Measurements from ENCODE around the gene ZNF425.

The ZNF425 gene

GRCh38 chr7:149074116-149074885 lies 51.8 kb downstream of the ZNF425 start:
- H4K20me1 ChIP-seq (ENCODE audit: insufficient read depth, low read length), result no peaks in the 10 kb centered on the region
- no peaks in the 10 kb centered on the region for H3K27me3 ChIP-seq (ENCODE audit: insufficient read depth, low read length)
- TF ChIP-seq CTCF (IDR thresholded peaks at IDR 0.05; ENCODE audit: low read length) (no peak), EZH2 (IDR thresholded peaks at IDR 0.05; ENCODE audit: borderline replicate concordance, low read length) (no peak)
- H3K4me1 ChIP-seq (ENCODE audit: insufficient read depth, low read length, severe bottlenecking), result no peaks in the 10 kb centered on the region
- peaks cover 53% of the 10 kb centered on the region for H3K36me3 ChIP-seq (ENCODE audit: insufficient read depth, low read length)
- H3K4me3 ChIP-seq (ENCODE audit: low read depth, low read length, poor library complexity, severe bottlenecking), result no peak overlapping the region
- no peaks in the 10 kb centered on the region for H3K9me2 ChIP-seq (ENCODE audit: low read depth, low read length)
- no peak overlapping the region for H3K27ac ChIP-seq (ENCODE audit: low read depth, low read length, poor library complexity, severe bottlenecking)
- H3K9me3 ChIP-seq (ENCODE audit: low read length), result no peaks in the 10 kb centered on the region
- no peak overlapping the region for H3K4me2 ChIP-seq (ENCODE audit: low read length)
- H3K9ac ChIP-seq (ENCODE audit: low read length), result no peak overlapping the region
- H3F3A ChIP-seq (ENCODE audit: insufficient read depth, low read length), result no peaks in the 10 kb centered on the region
- H3K79me2 ChIP-seq (ENCODE audit: insufficient read depth, low read length), result no peaks in the 10 kb centered on the region
- H2AFZ ChIP-seq (ENCODE audit: low read length), result no peak overlapping the region

- no peak overlapping the region for H3K4me2 ChIP-seq (ENCODE audit: low read length)
- H3K27ac ChIP-seq (ENCODE audit: low read depth, low read length, poor library complexity, severe bottlenecking), result no peak overlapping the region
Measured at GRCh38 chr7:149072438-149072775, 53.7 kb downstream of the ZNF425 start.

GRCh38 chr7:149071641-149072437 lies 54.3 kb downstream of the ZNF425 start:
- Histone ChIP-seq H3K9me3 (ENCODE audit: low read length) (no peaks in the 10 kb centered on the region), H3K4me1 (ENCODE audit: insufficient read depth, low read length, severe bottlenecking) (no peaks in the 10 kb centered on the region), H3K9me2 (ENCODE audit: low read depth, low read length) (no peaks in the 10 kb centered on the region), H3K4me3 (ENCODE audit: low read depth, low read length, poor library complexity, severe bottlenecking) (no peak overlapping the region), H3F3A (ENCODE audit: insufficient read depth, low read length) (no peaks in the 10 kb centered on the region), H3K79me2 (ENCODE audit: insufficient read depth, low read length) (no peaks in the 10 kb centered on the region), H3K9ac (ENCODE audit: low read length) (no peak overlapping the region), H3K27me3 (ENCODE audit: insufficient read depth, low read length) (no peaks in the 10 kb centered on the region), H2AFZ (ENCODE audit: low read length) (no peak overlapping the region), H3K36me3 (ENCODE audit: insufficient read depth, low read length) (peaks cover 47% of the 10 kb centered on the region), H4K20me1 (ENCODE audit: insufficient read depth, low read length) (no peaks in the 10 kb centered on the region), H3K4me2 (ENCODE audit: low read length) (no peak overlapping the region), H3K27ac (ENCODE audit: low read depth, low read length, poor library complexity, severe bottlenecking) (no peak overlapping the region)
- TF ChIP-seq CTCF (IDR thresholded peaks at IDR 0.05; ENCODE audit: low read length), result no peak
- no peak for TF ChIP-seq EZH2 (IDR thresholded peaks at IDR 0.05; ENCODE audit: borderline replicate concordance, low read length)

More at GRCh38 chr7:149072438-149072775, 53.7 kb downstream of the ZNF425 start:
- Histone ChIP-seq H3F3A (ENCODE audit: insufficient read depth, low read length) (no peaks in the 10 kb centered on the region), H3K36me3 (ENCODE audit: insufficient read depth, low read length) (peaks cover 51% of the 10 kb centered on the region), H3K9ac (ENCODE audit: low read length) (no peak overlapping the region), H3K9me2 (ENCODE audit: low read depth, low read length) (no peaks in the 10 kb centered on the region), H2AFZ (ENCODE audit: low read length) (no peak overlapping the region), H3K27me3 (ENCODE audit: insufficient read depth, low read length) (no peaks in the 10 kb centered on the region), H3K4me3 (ENCODE audit: low read depth, low read length, poor library complexity, severe bottlenecking) (no peak overlapping the region), H3K79me2 (ENCODE audit: insufficient read depth, low read length) (no peaks in the 10 kb centered on the region), H3K9me3 (ENCODE audit: low read length) (no peaks in the 10 kb centered on the region), H3K4me1 (ENCODE audit: insufficient read depth, low read length, severe bottlenecking) (no peaks in the 10 kb centered on the region), H4K20me1 (ENCODE audit: insufficient read depth, low read length) (no peaks in the 10 kb centered on the region)
- TF ChIP-seq CTCF (IDR thresholded peaks at IDR 0.05; ENCODE audit: low read length) (no peak), EZH2 (IDR thresholded peaks at IDR 0.05; ENCODE audit: borderline replicate concordance, low read length) (no peak)

Measured in OCI-LY1 (cell line).